ENCODE measurements around the gene CCM2.

The CCM2 gene

DNA sequence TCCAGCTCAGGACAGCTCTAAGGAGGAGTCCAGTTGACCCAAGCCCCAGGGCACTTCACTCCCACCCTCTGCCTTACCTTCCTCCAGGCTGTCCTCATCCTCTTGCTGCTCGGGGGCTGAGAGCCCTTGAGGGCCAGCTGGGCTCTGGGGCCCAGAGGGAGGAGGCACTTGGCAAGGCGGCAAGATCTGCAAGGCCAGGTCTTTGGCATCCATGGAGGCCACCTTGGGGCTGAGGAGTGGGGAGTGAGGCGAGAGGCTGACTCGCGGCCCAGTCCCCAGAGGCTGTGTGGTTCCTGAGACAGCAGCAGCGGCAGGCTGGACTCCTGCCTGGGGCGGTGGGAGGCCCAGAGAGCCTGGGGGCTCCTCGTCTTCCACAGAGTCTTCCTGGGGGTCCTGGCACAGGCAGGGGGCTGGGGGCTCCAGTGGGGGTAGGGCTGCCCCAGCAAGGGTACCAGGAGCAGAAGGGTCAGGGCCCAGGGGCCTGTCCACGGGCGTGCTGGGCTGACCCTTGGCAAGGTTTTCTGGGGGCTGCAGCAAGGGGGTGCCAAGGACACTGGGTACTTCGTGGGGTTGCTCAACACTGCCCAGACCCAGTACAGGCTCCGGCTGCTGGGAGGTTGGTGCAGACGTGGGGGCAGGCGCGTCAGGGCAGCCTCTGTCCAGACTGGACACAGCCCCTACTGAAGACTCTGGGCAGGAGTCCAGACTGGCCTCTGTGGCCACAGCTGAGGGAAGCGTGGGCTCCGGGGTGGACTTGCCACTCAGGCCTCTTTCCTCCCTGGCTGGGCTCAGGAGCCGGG, 82.2 kb downstream of the CCM2 start:
- no peaks in the 10 kb centered on the region for H3K27me3 ChIP-seq
- no peaks in the 10 kb centered on the region for H3K9me3 ChIP-seq
- H3K4me1 ChIP-seq: no peaks in the 10 kb centered on the region
- intact Hi-C loops (cut with DNase I; ENCODE audit: low total_unique reads): no loop called here
- H3K4me3 ChIP-seq: no peak overlapping the region
- H3K36me3 ChIP-seq: peaks cover 9 to 55% (median 11%) of the 10 kb centered on the region in 3 donors
- peak in 1 of 2 donors; percentile 63 for DNase-seq
- TF ChIP-seq, protein P1, sequence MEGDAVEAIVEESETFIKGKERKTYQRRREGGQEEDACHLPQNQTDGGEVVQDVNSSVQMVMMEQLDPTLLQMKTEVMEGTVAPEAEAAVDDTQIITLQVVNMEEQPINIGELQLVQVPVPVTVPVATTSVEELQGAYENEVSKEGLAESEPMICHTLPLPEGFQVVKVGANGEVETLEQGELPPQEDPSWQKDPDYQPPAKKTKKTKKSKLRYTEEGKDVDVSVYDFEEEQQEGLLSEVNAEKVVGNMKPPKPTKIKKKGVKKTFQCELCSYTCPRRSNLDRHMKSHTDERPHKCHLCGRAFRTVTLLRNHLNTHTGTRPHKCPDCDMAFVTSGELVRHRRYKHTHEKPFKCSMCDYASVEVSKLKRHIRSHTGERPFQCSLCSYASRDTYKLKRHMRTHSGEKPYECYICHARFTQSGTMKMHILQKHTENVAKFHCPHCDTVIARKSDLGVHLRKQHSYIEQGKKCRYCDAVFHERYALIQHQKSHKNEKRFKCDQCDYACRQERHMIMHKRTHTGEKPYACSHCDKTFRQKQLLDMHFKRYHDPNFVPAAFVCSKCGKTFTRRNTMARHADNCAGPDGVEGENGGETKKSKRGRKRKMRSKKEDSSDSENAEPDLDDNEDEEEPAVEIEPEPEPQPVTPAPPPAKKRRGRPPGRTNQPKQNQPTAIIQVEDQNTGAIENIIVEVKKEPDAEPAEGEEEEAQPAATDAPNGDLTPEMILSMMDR (IDR thresholded peaks at IDR 0.05): no peak
- no peak overlapping the region for H3K27ac ChIP-seq

DNA sequence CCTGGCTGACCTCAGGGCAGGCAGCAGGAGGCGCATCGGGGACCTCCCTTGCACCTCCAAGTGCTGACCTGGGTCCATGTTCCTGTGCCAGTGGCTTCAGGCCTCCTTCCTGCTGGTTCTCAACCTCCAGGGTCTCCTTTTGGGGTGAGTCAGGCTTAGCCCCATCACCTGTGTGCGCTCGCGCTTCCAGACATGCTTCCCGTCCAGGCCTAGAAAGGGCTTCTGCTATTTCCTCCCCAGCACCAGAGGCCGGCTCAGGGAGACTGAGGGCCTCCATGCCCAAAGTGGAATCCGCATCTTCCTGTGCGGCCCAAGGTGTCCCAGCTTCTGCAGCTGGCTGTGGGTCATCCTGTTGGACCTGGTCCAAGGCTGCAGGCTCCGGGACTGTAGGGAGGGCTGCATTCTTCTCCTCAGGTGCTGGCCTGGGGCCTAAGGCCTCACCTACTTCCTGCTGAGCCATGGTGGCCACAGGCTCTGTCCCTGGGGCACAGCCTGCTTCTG, 82.9 kb downstream of the CCM2 start:
- H3K27ac ChIP-seq: no peak overlapping the region

DNA sequence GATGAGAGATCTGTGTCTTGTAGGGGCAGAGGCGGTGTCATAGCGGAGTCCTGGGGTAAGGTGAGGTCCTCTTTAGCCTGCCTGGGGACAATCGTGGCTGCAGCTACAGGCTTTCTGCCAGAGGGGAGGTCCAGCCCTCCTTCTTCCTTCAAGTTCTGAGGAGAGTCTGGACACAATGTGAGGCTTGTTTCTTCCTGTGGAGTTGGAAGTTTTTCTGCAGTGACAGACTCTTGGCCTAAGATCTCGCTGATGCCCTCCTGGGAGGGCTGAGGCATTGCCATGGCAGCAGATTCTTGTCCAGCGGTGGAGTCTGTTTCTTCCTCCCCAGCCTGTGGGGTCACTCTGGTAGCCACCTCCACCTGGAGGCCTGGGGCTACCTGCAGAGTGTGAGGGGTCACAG, 84.3 kb downstream of the CCM2 start:
- Histone ChIP-seq H3K27me3 (no peaks in the 10 kb centered on the region), H3K4me3 (no peak overlapping the region), H3K36me3 (peaks cover 0 to 43% (median 0%) of the 10 kb centered on the region in 3 donors), H3K4me1 (peaks cover 0 to 17% (median 8%) of the 10 kb centered on the region in 4 donors), H3K27ac (no peak overlapping the region), H3K9me3 (no peaks in the 10 kb centered on the region)
- intact Hi-C loops (cut with DNase I; ENCODE audit: low total_unique reads): no loop called here
- DNase-seq: peak in 1 of 2 donors; percentile 39
- TF ChIP-seq, protein P1 (IDR thresholded peaks at IDR 0.05): no peak

More for the DNA sequence above, 82.9 kb downstream of the CCM2 start:
- no peak overlapping the region for H3K4me3 ChIP-seq
- peak in 1 of 2 donors; percentile 48 for DNase-seq
- TF ChIP-seq, protein P1 (IDR thresholded peaks at IDR 0.05): no peak
- no peaks in the 10 kb centered on the region for H3K9me3 ChIP-seq
- no peaks in the 10 kb centered on the region for H3K27me3 ChIP-seq
- H3K4me1 ChIP-seq: peaks cover 0 to 3% (median under 1%) of the 10 kb centered on the region in 4 donors
- intact Hi-C loops (cut with DNase I; ENCODE audit: low total_unique reads): no loop called here
- H3K36me3 ChIP-seq: peaks cover 3 to 48% (median 5%) of the 10 kb centered on the region in 3 donors

DNA sequence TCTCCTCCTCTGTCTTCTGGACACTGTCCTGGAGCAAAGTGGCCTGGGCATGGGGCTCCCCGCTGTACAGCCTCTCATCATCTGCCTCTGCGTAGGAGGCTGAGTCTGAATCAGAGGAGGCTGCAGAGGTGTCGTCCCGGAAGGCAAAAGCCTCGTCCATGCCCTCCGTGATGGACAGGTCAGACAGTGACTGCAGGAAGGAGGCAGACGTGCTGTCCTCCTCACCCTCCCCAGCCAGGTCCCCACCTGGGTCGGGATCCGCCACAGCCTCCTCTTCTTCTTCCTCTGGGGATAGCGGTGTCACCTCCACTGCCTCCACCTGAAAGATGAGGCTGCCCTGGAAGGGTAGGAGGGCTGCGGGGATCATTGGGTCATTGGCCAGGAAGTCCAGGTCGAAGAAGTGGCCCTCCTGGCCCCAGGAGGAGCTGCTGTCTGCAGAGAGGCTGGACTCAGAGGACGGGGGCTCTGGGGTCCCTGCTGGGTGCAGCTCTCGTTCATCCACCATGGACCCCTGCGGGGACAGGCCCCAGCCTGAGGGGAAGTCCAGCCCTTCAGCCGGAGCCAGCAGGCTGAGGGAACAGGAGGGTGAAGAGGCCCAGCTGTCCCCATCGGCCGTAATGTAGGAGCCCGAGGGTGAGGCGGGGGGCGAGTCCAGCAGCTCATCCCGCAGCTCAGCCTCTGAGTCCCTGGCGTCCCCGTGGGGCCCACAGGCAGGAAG, 85.1 kb downstream of the CCM2 start:
- peaks cover 0 to 18% (median 9%) of the 10 kb centered on the region in 4 donors for H3K4me1 ChIP-seq
- H3K27ac ChIP-seq: no peak overlapping the region
- H3K36me3 ChIP-seq: peaks cover 0 to 43% (median 0%) of the 10 kb centered on the region in 3 donors
- no peaks in the 10 kb centered on the region for H3K9me3 ChIP-seq
- H3K27me3 ChIP-seq: no peaks in the 10 kb centered on the region
- TF ChIP-seq, protein P1 (IDR thresholded peaks at IDR 0.05): no peak
- no peak overlapping the region for H3K4me3 ChIP-seq
- intact Hi-C loops (cut with DNase I; ENCODE audit: low total_unique reads): loop anchor here (5.0 kb wide), 1 partner anchor 88 kb away; no protein-coding TSS in a partner anchor
- DNase-seq: no peak

DNA sequence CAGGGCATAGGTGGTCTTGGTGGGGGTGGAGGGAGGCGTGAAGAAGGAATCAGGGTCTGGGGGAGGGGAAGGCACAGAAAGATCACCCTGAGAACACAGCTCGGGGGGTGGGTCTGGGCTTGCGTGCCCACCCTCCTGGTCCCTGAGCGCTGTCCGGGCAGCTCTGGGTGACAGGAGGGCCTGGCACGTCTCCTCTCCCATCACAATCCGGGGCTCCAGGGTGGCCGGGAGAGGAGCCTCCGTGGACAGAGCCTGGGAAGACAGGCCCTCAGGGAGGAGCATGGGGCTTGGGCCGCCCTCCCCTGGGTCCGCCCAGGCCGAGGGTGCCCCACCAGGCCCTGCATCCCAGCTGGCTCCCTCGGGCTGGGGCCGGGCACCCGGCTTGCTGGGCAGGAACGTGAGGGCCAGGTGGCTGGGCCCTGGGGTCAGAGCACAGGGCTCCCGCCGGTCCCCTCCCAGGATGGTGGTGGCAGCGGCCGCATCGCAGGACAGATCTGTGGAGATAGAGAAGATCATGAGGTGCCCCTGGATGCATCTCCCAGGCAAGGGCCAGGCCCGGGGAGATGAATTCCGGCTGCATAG, 85.7 kb downstream of the CCM2 start:
- intact Hi-C loops (cut with DNase I; ENCODE audit: low total_unique reads): loop anchor here (5.0 kb wide), 1 partner anchor 88 kb away; no protein-coding TSS in a partner anchor
- peaks cover 0 to 39% (median 0%) of the 10 kb centered on the region in 3 donors for H3K36me3 ChIP-seq
- TF ChIP-seq, protein P1 (IDR thresholded peaks at IDR 0.05): no peak
- H3K27ac ChIP-seq: no peak overlapping the region
- peaks cover 0 to 18% (median 9%) of the 10 kb centered on the region in 4 donors for H3K4me1 ChIP-seq
- H3K4me3 ChIP-seq: no peak overlapping the region
- H3K27me3 ChIP-seq: no peaks in the 10 kb centered on the region
- H3K9me3 ChIP-seq: no peaks in the 10 kb centered on the region
- no peak for DNase-seq

Measured in tibial artery (tissue), 4 donors.